HT1080 (cell line): ENCODE data around the gene SYP. TPM values are rescaled to one million over a fixed set of nuclear protein-coding genes. Genes with fewer than 3 reads are reported as not detected.

Source experiments
- DNase-seq: peaks from one replicate; pipeline ENCODE4 v3.0.0-alpha.2; 2015; ENCODE audit warnings: low read depth
- polyA plus RNA-seq, 2 experiments: library from polyadenylated mRNA; depleted of rRNA; stranded (reverse); fragments of >200 nt; gene quantifications; 2 replicates each; pipeline ENCODE4 v1.2.3, GENCODE V29; 2015
- total RNA-seq: library from RNA; depleted of rRNA; stranded (reverse); fragments of >200 nt; shearing (Covaris generic); gene quantifications from 2 replicates; pipeline ENCODE4 v1.2.3, GENCODE V29; 2014; rRNA removed

The SYP gene
- 0.23 and 0.70 TPM in 2 replicates for total RNA-seq
- polyA plus RNA-seq (2015; cell fraction: cytosol; rRNA removed) = 0.23 and 0.26 TPM in 2 replicates
- polyA plus RNA-seq (2015; cell fraction: nucleus; rRNA removed) = 0.13 and 0.71 TPM in 2 replicates

GRCh38 chrX:49199906-49200771, at the start of gene SYP:
SYP (minus strand) TSS chrX:49200193; CDS start chrX:49200186, 7 bp downstream.
- DNase-seq = peak; percentile 73

DNA sequence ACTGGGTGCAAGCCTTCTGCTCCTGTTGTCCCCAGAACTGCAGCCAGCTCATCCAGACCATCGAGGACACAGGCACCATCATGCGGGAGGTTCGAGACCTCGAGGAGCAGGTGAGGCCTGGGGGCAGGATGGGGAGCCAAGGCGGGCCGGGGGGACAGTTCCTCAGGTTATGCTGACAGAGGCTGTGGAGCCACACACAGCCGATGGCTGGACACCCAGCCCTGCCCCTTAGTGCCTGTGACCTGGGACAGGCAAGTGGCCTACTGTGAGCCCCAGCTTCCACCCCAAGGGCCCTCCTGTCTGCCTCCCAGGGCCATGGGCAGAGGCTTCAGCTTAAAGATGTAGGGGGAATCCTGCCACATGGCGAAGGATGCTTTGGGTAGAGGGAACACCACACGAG, 49.6 kb upstream of the SYP start:
- DNase-seq = no peak

DNA sequence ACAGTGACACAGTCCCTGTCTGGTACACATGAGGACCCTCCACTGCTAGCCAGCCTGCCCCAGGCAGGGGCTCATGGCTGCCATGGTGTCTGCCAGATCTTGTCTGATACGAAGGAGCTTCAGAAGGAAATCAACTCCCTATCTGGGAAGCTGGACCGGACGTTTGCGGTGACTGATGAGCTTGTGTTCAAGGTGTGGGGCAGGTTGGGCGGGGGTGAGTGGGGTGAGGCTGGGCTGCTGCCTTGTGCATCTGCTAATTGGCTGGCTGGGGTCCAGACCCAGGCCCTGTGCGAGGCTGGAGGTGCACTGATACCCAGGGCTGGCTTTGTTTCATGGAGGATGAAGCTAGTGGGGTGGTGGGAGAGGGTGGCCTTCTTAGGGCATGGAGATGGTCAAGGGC, 49.1 kb upstream of the SYP start:
- DNase-seq = no peak

- DNase-seq = no peak
Observed at GRCh38 chrX:49247916-49248811, 48.2 kb upstream of the SYP start.

DNA sequence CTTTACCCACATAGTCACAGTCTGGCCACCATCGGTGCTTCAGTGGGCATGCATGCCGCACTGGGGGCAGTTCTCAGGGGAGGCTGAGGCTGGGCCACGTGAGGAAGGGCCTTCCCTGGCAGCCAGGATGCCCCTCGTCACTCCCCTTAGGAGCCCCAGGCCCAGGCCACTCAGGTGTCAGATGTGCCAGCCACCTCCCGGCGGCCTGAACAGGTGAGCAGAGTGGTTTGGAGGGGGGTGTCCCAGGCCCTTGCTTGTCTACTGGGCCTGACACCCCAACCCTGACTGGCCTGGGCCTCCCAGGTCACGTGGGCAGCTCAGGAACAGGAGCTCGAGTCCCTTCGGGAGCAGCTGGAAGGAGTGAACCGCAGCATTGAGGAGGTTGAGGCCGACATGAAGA, 47.4 kb upstream of the SYP start:
- no peak for DNase-seq

DNA sequence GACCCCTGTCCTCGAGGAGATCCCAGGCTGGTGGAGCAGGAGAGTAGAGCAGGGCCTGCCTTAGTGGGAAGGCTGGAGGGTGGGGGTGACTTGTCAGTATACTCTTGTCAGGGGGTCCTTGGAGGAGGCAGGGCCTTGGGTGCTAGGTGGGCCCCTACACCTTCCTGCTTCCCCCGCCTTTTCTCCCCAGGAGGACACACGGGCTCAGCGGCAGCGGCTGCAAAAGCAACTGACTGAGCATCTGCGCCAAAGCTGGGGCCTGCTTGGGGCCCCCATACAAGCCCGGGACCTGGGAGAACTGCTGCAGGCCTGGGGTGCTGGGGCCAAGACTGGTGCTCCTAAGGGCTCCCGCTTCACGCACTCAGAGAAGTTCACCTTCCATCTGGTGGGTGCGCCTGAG, 46.5 kb upstream of the SYP start:
- DNase-seq = no peak

- DNase-seq = no peak
Observed at GRCh38 chrX:49244207-49244606, 44.2 kb upstream of the SYP start.

- no peak for DNase-seq
Observed at GRCh38 chrX:49243166-49243565, 43.2 kb upstream of the SYP start.

DNA sequence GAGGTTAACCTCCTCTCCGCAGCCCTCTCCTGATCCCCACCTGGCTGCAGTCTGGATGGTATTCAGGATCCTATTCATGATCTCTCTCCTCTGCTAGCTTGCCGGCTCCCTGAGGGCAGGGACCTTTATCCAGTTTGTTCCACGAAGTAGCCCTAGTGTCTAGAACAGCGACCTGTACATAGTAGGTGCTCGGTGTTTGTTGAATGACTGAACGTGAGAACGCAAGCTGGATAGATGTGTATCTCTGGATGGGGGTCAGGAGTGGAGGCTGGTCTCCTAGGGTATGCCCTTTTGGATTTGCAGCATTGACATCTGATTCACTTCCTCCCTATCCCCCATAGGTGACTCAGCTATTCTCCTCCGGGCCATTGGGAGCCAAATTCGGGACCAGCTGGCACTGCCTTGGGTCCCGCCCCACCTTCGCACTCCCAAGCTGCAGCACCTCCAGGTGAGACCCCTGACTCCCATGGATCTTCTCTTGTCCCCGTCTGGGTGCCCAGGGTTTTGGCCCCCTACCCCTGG, 42.6 kb upstream of the SYP start:
- peak; percentile 13 for DNase-seq

DNA sequence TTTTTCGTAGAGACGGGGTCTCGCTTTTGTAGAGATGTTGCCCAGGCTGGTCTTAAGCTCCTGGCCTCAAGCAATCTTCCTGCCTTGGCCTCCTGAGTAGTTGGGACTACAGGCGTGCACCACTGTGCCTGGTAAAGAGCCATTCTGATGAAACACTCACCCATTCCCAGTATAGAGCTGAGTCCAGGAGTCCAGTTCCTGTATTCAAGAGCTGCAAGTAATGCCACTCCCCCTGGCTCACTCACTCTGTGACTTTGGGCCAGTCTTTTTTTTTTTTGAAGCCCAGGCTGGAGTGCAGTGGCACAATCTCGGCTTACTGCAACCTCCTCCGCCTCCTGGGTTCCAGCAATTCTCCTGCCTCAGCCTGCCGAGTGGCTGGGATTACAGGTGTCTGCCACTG, 38.7 kb upstream of the SYP start:
- no peak for DNase-seq

GRCh38 chrX:49237060-49237459, 37.1 kb upstream of the SYP start:
- DNase-seq = no peak

- DNase-seq = no peak
Observed at GRCh38 chrX:49233887-49234555, 34.0 kb upstream of the SYP start.

- DNase-seq = no peak
Observed at GRCh38 chrX:49233176-49233575, 33.2 kb upstream of the SYP start, which contains the start of gene CACNA1F. CACNA1F (minus strand) TSS chrX:49233340; CDS start chrX:49233309, 31 bp downstream.

DNA sequence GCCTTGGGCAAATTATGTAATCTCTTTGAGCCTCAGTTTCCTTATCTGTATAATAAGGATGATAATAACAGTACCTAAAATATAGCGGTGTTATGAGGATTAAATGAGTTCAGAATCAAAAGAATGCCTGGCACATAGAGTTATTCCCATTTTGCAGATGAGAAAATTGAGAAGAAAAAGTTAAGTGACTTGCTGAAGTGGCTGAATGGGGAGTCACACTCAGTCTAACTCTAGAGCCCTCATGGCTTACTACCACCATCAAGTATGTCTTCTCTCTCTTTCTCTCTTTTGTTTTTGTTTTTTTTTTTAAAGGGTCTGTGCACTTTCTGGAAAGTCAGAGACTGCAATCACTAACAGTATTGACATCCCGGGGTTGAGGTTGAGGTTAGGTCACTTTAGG, 32.5 kb upstream of the SYP start:
- DNase-seq = no peak

GRCh38 chrX:49231333-49232000, 31.5 kb upstream of the SYP start:
- no peak for DNase-seq

GRCh38 chrX:49230500-49231232, 30.7 kb upstream of the SYP start:
- DNase-seq = no peak

DNA sequence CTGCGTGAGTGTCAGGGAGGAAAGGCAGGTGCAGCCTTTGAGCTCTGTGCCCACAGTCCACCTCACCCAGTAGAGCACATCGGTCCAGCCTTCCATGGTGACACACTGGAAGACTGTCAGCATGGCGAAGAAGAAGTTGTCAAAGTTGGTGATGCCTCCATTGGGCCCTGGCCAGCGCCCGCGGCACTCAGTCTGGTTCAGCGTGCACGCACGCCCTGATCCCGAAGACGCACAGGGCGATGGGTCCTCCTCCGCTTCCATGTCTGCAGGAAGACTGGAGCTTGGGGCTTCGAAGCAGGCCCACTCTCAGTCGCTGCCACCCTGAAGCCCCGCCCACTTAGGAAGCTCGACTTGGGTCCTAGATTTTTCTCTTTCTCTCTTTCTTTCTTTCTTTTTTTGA, 28.2 kb upstream of the SYP start:
- DNase-seq = no peak

DNA sequence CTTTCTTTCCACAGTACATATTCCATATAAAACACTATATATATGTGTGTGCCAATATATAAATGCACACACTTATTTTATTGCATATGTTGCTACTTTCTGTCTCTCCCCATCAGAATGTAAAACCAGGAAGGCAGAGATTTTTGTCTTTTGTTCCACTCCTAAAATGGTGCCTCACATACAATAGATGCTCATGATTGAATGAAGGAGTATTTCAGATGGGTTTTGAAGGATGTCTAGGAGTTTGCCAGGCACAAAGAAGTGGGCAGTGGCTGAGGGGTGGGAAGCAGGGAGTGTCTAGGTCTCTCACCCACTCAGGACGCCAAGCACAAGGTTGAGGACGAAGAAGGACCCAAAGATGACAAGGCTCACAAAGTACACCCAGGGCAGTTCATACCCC, 27.7 kb upstream of the SYP start:
- DNase-seq = no peak

DNA sequence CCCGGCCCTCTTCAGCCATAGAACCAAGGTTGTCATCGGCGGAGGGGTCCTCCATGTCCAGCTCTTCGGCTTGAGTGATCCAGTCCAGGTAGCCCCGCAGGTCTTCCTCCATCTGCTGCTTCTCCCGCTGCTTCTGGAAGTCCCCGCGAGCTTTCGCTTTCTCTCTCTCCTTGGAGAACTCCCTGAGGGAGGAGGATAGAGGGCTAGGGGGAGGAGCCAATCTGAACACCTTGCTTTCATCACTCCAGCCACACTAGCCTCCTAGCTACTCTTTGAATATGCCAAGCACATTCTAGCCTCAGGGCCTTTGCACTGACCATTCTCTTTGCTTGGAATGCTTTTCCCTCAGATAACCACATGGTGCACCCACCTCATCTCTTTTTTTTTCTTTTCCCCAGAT, 27.0 kb upstream of the SYP start:
- no peak for DNase-seq

DNA sequence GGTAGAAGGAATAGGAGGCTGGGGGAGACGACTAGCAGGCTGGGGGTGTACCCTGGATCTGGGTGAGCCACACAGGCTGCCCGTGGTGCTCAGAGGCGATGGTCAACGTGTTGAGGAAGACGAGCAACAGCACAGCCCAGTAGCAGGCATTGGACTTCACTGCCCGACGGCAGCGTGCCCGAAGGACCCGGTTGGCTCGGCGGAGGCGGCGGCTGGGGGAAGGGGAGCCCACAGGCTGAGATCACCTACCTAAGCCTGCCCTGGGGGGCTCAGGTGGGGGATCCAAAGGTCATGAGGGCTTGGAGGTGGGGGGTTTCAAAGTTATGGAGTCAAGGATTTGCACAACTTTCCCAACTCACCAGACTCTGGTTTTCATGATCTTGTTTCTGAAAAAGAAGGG, 25.9 kb upstream of the SYP start:
- no peak for DNase-seq
